GM21529 (cell line): ENCODE data around the gene NTHL1.

Experiments used
- ATAC-seq: cut with Tn5 transposase; IDR thresholded peaks from one replicate; pipeline ENCODE4 v1.9.1; 2021; ENCODE audit not compliant: unreplicated experiment

NTHL1 gene

DNA sequence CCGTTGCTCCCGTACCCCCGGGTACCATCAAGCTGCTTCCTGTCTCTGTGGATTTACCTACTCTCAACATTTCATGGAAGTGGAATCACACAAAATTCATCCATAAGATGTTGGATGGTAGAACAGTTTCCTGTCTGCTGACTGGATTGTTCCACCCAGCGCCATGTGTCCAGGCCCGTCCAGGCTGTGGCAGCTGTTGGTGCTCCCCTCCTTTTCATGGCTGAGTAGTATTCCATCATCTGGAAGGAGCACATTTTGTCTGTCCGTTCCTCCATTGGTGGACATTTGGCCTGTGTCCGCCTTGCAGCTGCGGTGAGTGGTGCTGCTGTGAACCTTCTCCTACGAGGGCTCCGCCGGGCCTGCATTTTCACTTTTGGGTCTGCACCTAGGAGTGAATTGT lies 18.5 kb upstream of the NTHL1 start:
- no peak for ATAC-seq

- no peak for ATAC-seq
Measured at GRCh38 chr16:2064368-2064945, 16.8 kb upstream of the NTHL1 start.

DNA sequence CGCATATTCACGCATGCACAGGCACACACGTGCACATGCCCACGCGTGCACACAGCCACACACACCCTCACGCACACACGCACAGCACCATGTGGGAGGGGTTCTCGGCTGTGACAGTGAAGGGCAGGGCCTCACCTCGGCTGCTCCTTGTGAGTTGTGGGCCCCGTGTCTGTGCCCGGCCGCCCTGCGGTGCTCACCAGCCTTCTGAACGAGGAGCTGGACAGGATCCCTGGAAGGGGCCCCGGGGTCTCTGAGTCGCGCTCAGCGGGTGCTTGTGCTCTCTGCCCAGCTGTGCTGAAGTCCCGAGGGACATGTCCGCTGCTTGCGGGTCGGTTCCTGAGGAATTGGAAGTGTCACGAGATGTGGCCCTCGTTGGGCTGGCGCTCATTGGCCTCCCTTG lies 16.2 kb upstream of the NTHL1 start:
- ATAC-seq, result no peak

DNA sequence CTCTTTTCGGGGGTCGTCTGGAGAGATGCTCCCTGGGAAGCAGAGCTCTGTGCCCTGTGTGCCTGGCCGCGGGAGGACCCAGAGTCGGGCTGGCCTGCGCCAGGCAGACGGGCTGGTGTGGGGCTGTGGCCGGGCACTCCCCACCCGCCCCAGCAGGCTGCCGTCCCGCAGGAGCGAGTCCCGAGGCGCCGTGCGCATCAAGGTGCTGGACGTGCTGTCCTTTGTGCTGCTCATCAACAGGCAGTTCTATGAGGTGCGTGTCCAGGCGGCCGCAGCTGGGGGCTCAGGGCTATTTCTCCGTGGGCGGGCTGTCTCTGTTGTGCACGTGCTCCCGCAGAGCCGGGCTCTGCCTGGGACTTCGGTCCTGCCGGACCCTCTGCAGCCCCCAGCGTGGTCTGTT lies 15.2 kb upstream of the NTHL1 start:
- no peak for ATAC-seq

GRCh38 chr16:2061526-2061925 lies 13.9 kb upstream of the NTHL1 start:
- no peak for ATAC-seq

DNA sequence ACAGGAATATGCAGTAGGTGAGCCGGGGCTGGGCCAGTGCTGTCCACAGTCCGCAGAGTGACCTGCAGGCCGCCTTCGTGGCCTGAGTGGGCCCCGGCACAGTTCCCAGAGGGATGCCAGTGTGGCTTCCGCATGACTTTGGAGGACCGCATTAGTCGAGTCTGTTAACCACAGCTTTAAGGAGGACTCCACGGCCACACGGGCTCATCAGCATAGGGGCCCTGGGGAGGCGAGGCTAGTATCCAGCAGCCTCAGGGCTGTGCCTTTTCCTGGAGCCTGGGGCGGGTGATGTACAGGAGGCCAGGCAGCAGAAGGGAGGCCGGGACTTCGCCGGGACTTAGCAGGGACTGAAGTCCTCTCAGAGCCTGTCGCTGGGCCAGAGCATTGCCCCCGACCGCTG lies 13.4 kb upstream of the NTHL1 start:
- ATAC-seq, result no peak

- no peak for ATAC-seq
Measured at GRCh38 chr16:2060346-2060745, 12.7 kb upstream of the NTHL1 start.

DNA sequence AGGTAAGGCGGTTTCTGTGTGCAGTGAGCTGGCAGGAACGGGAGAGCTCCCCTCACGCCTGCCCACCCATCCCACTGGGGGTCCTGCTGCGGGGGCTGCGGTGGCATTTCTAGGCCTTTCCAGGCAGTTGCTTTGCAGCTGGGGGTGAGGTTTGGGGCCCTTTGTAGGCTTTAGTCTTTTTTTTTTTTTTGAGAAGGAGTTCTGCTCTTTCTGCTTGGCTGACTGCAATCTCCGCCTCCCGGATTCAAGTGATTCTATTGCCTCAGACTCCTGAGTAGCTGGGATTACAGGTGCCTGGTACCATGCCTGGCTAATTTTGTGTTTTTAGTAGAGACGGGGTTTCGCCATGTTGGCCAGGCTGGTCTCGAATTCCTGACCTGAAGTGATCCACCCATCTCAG lies 11.2 kb upstream of the NTHL1 start:
- ATAC-seq, result no peak

- no peak for ATAC-seq
Measured at GRCh38 chr16:2058420-2058819, 10.8 kb upstream of the NTHL1 start.

DNA sequence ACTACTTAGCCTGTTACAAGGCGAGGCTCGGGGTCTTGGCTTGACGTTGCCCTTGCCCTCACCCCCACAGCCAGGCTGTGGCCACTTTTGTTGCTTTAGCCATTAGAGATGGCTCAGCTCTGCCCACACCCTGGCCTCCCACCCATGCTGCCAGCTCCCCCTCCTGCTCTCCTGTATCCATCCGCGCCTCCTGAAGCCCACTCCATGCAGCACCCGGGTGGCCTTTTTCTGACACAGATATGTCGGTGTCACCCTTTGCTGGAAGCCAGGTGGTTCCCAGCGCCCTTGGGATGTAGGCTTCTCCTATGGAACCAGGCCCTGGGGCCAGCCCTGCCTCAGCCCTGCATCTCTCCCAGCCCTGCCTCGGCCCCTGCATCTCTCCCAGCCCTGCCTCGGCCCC lies 9.8 kb upstream of the NTHL1 start:
- no peak for ATAC-seq

DNA sequence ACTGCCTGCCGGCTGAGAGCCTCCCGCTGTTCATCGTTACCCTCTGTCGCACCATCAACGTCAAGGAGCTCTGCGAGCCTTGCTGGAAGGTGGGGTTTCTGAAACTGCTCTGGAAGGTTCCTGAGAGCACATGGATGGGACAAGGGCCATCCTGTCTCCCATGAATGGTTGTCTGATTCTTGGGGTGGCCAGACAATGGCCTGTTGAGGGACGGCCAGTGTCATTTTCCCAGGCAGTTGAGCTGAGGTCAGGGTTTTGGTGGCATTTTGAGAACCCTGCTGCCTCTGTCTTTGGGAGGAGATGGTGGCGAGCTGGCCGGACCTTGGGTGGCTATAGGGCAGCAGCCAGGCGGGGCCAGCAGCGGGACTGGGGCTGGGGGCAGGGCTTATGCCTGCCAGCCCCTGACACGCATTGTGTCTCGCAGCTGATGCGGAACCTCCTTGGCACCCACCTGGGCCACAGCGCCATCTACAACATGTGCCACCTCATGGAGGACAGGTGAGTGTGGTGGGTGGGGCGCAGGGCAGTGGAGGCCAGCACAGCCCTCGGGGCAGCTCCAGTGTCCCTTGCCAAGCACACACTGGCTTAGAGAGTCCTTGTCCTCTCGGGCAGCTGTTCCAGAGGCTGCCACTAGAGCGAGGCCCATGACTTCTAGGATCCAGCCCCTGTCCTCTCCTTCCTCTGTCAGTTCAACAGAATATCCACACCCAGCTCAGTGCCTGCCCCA lies 9.2 kb upstream of the NTHL1 start:
- no peak for ATAC-seq

GRCh38 chr16:2056077-2056476 lies 8.4 kb upstream of the NTHL1 start:
- no peak for ATAC-seq

- ATAC-seq, result no peak
Measured at GRCh38 chr16:2054543-2055245, 7.1 kb upstream of the NTHL1 start.

- ATAC-seq, result no peak
Measured at GRCh38 chr16:2053897-2054296, 6.3 kb upstream of the NTHL1 start.

- no peak for ATAC-seq
Measured at GRCh38 chr16:2053211-2053610, 5.6 kb upstream of the NTHL1 start.

DNA sequence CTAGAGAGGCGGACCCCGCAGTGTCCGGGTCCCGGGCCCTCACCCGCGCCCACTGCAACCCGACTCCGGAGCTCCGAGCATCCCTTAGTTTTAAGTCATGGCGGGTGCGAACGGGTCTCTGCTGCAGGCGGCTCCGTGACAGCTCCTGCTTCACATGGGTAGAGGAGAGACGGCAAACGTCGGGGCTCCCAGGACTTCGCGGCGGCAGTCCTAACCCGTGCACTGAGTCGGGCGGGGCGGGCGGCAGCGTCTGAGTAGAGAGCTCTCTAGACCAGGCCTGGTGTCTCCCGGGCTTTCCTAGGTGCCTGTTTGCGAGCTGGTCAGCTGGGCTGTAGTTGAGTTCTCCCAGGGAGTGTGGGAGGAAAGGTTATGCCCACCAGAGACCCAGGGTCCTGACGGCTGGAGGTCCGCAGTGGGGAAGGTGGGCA lies 496 bp upstream of the NTHL1 start:
- no peak for ATAC-seq

DNA sequence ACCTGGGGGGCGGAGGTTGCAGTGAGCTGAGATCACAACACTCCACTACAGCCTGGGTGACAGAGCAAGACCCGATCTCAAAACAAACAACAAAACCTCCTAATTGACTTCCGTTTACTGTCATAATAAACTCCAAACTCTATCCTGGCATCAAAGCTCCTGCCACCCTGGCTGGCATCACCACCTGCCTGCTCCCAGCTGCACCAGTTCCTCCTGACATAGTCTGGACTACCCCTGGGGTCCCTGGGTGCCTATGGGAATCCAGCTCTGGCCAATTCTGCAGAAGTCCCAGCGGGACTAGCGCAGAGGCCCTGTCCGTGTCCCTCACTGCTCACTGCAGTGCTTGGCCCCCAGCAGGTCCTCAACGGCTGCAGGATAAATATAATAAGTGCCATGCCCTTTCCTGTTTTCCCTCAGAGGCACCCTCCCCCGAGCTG lies 723 bp downstream of the NTHL1 start:
- ATAC-seq, result no peak

DNA sequence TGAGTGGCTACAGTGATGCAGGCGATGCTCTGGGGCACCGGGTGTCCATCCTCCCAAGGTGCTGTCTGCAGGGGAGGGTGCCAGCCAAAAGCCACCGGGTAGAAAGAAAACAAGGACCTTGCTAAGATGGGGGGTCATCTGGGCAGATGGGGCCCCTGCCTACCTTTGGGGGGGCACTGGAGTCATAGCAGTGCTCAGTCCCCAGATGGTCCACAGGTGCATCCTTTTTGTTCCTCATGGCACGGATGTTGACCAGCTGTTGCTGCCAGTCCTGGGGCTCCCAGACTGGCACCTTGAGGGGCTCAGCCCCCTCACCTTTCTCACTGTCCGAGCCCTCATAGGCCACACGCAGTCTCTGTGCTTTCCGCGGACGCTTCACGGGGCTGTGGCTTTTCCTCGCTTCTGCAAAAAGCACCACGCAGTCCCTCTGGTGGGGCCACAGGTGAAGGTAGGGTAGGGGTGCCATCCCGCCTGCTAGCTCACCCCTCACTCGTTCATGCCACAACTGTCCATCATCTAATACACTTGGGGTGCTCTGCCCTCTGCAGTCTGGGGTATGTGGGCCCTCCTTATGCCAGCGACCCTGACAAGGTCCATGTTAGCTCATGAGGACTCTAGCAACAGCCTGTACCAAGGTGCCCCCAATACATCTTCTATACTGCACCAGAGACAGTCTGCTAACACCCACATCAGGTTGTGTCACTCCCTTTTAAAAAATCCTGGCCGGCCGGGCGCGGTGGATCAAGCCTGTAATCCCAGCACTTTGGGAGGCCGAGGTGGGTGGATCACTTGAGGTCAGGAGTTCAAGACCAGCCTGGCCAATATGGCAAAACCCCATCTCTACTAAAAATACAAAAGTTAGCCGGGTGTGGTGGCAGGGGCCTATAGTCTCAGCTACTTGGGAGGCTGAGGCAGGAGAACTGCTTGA lies 1.4 kb downstream of the NTHL1 start:
- ATAC-seq, result no peak

DNA sequence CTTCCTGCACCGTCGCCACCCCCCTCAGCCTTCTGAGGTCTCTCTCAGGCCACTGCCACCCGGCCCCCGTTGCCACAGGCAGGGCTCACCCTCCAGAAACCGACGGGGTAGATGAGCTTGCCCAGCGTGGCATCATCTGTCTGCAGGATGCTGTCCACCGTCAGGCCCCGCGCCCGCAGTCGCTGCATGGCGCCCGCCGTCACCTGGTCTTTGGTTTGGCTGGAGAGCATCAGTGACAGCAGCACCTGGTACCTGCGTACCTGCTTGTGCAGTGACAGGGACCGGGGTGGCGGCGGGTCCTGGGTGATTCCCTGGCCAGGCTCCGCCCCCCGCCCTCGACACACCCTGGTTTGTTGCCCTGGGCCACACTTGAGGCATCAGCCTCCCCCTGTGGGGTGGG lies 3.1 kb downstream of the NTHL1 start:
- ATAC-seq, result no peak

GRCh38 chr16:2043667-2044451 lies 3.8 kb downstream of the NTHL1 start:
- no peak for ATAC-seq
